ENCODE measurements around the gene CLASRP.
A peak's percentile ranks its signal among the peaks of the same experiment; 100 is the strongest.

CLASRP gene

DNA sequence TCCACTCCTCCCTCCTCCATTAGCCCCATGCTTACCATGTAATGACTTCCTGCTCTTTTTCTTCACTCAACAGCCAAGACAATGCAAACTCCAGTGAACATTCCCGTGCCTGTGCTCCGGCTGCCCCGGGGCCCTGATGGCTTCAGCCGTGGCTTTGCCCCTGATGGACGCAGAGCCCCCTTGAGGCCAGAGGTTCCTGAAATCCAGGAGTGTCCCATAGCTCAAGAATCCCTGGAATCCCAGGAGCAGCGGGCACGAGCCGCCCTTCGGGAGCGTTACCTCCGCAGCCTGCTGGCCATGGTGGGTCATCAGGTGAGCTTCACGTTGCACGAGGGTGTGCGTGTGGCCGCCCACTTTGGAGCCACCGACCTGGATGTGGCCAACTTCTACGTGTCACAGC is 51.2 kb downstream of the CLASRP start:
- DNase-seq = no peak

DNA sequence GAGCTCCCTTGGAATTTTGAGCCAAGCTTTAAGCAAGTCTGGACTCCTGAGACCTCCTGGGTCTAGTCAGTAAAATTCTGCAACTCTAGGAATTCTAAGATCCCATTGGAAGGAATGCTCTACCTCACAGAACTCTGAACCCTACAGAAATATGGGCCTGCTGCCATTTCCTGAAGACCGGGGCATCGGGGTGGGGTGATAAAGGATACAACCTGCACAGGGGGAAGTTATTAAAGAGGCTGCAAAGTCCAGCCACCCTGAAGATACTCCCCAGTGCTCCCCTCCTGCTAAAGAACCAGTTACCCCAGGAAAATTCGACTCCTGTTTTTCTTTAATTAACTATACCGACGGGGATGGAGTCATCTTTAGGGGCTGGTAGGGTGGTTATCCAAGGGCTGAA is 51.8 kb downstream of the CLASRP start:
- no peak for DNase-seq

GRCh38 chr19:45091031-45091923 is 52.4 kb downstream of the CLASRP start:
- DNase-seq = peak; percentile 93

DNA sequence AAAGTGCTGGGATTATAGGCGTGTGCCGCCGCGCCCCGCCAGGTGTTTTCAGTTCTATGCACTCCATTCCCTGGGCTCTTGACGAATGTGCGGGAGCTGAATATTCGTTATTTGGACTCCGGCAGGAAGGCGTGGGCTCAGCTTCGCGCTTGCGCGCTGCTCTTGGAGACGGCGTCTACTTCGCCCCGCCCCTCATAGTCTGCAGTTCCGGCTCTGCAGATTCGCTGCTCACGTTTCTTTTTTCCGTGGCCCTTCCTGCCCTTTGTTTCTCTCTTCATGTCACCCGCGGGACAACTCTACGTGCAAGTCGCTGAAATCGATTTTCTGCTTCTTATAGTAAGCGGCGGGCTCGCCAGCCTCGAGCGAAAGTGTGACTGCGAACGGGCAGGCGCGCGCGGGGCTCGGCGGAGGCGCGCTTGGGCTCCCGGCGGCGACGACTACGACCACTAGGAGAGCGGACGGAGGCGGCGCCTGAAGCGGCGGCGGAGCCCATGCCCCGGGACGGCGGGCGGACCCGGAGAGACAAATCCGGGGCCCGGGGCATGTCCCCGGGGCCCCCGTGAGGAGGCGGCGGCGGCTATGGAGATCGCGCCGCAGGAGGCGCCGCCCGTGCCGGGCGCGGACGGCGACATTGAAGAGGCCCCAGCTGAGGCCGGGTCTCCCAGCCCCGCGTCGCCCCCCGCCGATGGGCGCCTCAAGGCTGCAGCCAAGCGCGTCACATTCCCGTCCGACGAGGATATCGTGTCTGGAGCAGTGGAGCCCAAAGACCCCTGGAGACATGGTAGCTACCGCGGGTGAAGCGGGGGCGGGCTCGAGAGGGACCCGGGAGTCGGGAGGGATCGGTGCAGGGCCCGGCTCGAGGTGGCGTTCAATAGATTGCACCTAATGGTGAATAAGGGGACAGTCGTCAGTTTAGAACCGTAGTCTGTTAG is 54.2 kb downstream of the CLASRP start, which contains the start of gene PPP1R37:
PPP1R37 (plus strand) TSS at position 433 of the 932 bp plus-strand sequence; CDS start at position 580, 147 bp downstream.
- DNase-seq = peak; percentile 87

- no peak for DNase-seq
Observed at GRCh38 chr19:45094137-45094536, 55.3 kb downstream of the CLASRP start.

- DNase-seq = no peak
Observed at GRCh38 chr19:45094707-45095106, 55.9 kb downstream of the CLASRP start.

DNA sequence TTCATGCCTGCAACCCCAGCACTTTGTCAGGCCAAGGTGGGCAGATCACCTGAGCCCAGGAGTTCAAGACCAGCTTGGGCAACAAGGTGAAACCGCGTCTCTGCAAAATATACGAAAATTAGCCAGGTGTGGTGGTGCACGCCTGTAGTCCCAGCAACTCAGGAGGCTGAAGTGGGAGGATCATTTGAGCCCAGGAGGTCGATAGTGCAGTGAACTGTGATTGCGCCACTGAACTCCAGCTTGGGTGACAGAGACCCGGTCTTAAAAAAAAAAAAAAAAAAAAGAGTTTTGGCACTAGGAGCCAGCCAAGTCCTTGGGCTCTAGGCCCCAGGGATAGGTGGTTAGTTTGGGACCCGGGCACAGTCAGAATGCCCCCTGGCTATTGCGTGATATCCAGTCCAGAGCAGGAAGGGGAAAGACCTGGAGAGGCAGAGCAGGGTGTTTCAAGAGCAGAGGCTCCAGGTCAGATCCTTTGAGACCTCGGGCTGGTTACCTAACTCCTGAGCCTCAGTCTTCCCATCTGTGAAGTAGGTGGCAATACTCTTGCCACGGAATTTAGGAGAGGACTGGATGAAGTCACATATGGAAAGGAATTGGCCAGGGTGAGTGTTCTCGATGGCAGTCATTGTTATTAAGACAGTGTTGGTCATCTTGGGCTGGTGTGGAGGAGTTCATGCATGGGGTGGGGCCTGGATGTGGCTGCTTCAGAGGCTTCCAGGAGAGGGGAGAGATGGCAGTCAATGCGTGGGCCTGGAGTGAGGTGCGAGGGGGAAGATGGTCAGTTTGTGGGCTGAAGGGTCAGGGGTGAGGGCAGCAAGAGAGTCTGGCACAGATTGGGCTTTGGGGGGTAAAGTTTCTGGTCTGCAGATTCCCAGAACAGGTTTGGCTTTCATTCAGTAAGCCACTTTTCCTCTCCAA is 56.9 kb downstream of the CLASRP start:
- DNase-seq = no peak

DNA sequence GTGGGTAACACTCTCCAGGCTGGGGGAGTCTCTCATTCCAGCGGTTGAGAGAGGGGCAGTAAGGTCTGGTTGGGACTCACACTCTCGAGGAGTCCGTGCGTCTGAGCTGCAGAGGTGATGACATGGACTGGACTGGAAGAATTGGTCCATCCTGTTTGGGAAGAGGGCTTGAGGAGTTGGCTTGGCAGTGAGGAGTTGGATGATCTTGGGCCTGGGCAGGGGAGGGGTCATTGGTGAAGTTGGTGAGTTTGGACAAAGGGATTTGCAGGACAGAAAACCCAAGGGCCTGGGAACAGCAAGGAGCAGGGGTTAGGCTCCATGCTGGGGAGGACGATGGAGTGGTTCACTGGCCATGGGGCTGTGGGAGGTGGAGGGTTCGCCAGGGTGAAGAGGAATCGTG is 57.9 kb downstream of the CLASRP start:
- DNase-seq = no peak

DNA sequence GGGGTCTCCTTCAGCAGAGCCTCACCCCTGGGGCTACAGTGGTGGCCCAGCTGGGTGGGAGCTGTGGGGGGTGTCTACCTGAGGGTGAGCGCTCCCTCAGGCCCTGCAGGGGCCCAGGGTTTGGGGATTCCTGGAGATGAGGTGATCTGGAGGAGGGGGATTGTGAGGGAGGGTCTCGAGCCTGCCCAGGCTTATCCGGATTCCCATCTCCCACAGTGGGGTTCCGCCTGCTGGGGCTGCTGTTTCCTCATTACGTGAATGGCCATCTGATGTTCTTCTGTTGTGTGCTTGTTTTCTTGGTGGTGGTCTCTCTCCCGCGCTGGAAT is 58.6 kb downstream of the CLASRP start:
- no peak for DNase-seq

GRCh38 chr19:45097776-45098520 is 59.1 kb downstream of the CLASRP start:
- no peak for DNase-seq

DNA sequence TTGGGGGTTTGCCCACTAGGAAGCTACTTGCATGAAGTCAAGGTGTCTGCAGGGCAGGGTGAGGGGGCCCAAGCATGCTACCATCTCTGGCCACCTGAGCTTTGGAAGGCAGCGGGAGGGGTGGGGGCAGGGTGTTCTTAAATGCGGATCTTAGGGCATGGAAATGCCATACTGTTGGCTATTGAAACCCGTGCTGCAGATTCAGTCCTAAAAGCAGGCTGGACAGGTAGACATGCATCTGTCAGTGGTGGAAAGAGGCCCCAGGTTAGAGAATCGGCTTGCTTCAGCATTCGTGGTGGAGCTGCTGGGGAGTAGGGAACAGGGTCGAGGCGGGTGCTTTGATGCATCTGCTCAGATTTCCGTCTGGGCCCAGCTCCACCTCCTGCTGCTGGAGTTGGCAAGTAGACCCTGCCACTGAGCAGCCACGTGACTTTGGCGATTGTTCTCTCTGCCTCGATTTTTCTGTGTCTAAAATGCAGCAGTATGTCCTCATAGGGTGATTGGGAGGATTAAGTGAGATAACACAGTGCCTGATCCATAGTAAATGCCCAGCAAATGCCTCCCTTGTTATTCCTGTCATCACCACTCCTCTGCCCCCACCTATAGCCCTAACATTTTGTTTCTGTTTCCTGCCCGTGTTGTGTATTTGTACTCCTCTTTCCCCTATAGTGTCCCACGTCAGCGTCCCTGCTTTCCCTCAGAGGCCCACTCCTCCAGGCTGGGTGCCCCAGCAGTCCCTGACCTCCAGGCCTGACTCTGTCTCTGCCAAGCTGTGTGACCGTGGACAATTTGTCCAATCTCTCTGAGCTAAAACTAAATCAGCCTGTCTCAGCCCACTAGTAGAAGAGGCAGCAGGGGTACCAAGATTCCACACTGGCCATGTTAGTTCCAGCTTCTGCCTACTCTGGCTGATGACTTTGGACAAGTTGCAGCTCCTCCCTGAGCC is 59.9 kb downstream of the CLASRP start:
- peak; percentile 69 for DNase-seq

- DNase-seq = no peak
Observed at GRCh38 chr19:45099467-45100191, 60.8 kb downstream of the CLASRP start.

- no peak for DNase-seq
Observed at GRCh38 chr19:45100201-45100600, 61.4 kb downstream of the CLASRP start.

GRCh38 chr19:45100846-45101252 is 62.0 kb downstream of the CLASRP start:
- DNase-seq = no peak

DNA sequence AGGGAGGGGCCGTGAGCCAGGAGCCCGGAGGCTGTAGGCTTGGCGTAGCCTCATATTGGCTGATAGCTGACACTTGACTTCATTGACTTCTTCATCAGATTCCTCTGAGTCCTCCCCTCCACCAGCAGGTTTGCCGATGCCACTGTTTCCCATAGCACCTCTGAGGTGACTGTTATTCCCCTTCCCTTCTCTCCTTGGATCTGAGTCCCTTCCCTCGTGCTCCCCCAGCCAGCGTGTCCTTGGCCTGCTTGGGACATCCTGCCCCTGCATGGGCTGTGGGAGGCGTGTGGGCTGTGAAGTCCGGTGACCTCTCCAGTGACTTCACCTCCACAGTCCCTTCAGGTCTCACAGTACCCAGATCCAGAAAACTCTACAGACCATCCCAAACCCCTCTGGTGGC is 63.0 kb downstream of the CLASRP start:
- no peak for DNase-seq

- no peak for DNase-seq
Observed at GRCh38 chr19:45102481-45102880, 63.6 kb downstream of the CLASRP start.

DNA sequence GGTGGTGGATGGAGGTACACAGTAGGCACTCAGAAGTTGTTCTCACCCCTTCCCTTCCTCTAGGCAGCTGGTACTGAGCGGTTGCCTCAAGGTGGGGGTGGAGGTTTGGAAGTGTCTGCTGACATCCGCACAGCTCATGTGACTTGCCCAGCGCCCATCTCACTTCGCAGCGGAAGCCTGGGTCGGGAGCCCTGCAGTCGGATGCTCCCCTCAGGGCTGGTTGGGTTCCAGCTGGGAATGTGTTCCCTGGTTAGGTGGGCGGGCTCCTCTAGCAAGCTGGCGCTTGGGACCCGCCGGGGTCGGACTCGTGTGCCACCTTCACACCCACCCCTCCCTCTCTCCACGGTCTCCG is 64.3 kb downstream of the CLASRP start:
- no peak for DNase-seq

DNA sequence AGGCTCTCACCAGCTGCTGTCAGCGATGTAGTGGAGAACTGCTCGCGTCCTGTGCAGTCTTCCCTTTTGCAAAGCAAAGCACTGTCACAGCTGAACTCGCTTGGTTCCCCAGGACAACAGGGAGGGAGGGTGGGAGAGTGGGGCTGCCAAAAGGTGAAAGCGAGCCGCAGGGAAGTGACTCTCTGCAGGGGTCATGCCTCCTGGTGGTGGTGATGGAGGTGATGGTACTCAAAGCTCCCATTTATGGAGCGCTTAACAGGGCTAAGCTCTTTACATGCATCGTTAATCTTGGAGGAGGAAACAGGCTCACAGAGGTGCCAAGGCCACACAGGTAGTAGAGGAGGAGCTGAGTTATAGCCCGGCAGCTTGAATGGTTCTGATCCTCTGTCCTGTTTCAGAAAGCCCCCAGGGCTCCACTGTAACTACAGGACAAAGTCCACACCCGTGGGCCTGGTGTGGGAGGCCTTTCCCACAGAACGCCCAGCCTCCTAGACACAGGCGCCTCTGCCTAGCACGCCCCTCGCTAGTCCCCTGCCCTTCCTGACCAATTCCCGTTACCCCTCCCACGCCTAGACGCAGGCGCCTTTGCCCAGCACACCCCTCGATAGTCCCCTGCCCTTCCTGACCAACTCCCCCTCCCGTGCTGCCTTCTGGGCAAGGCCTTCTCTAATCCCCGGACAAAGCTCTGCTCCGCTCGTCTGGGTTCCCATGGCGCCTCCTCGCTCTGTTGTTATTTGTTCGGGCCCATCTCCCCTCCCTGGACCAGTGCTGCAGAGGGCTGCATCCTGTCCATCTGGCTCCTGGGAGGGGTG is 64.9 kb downstream of the CLASRP start:
- DNase-seq = peak; percentile 64

DNA sequence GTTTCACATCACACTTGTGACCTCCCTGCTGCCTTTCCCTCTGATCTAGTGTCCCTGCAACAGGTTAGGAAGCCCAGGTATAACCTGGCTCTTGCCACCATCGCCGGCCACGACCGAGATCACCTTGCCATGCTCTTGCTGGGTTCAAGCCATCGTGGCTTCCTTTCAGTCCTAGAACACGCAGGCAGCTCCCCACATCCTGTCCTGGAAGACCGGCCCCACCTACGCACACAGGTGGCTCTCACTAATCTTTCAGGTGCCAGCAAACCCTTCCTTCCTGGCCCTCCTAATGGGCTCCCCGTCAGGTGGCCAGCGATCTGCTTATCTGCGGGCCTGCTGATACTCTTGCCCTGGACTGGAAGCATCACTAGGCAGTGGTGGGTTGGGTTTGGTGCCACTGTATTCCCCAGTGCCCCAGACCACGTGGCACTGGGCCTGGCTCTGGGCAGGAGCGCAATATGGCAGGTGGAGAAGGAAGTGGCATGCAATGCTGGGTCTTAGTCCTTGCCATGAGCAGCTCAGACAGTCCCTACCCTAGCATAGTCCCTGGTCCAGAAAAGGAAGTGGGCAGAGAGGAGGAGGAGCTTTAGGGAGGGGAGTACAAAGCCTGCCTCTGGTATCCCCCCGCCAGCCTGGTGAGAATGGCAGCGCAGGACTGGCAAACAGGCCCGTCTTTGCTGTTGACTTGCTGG is 66.0 kb downstream of the CLASRP start:
- no peak for DNase-seq
